SIG-M5 (cell line): Measurements from ENCODE around the gene MSTO1.
"Not testable (repeated sequence)": the region's sequence is repeated elsewhere in the genome, so short reads cannot be mapped to it uniquely, and the experiment has no call there.

ENCODE experiments used
- DNase-seq: peaks from one replicate; lab custom pipeline; 2025; lab: John Stamatoyannopoulos, UW

MSTO1 gene

DNA sequence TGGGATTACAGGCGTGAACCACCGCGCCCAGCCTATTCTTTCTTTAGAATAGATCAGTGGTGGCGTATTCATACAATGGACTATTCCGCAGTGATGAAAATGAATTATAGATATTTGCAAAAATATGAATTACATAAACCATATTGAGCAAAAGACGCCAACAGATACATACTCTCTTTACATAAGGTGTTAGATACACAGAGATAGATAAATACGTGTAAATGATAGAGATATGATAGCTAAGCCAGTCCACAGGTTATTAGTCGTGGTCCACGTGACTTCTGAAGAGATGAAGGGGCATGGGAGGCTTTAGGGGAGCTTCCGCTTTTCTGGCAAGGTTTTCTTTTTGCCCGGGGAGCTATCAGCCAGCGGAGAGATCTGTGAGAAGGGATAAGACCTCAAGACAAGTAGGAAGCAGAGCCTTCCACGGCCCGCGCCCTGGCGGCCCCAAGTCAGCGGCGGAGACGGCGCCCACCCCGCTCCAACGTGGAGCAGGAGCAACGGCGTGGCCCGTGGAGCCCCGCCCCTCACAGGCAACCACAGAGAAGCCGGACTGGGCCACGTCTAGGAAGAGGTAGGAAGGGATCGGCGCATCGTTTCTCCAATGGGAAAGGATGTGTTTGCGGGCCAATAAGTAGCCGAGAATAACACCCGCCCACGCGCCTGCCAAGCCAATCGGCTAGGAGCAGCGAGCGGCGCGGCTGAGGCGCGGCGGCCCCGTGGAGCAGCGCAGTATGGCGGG is at the start of gene MSTO1:
MSTO1 (plus strand) TSS at position 704 of the 742 bp plus-strand sequence; CDS start at position 735, 31 bp downstream.
- peak; percentile 99 for DNase-seq

DNA sequence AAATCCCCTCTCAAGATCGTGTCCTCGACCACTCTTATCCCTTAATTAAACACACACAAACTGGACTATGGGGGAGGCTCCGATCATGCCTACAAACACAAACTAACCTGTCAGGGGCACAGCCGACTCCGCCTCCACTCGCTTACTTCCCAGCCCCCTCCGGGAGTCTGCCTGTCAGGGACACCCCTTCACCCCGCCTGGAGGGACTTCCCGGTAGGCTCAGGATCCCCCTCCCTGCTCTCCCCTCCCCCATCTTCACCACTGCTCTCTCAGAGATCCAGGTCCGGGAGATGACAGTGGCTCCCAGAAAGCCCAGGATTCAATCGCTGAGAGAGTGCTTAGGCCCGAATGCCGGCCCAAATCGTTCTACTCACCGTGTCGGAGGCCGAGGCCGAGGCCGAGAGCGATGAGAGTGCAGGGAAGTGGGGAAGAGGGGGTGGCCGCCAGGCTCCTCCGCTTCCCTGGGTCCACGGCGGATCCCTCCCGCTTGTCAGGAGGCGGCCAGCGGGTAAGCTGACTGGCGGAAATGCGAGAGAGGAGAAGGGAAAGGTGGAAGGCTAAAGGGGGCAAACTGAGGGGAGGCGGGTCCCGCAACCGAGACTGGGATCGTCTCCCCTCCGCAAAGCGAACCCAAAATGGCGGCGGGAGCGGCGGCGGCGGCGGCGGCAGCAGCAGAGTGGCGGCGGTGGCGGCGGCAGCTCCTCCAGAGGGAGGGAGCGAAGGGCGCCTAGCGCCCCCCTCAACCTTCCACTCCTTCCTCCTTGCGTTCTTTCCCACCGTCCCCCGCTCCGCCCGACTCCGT is 48.0 kb upstream of the MSTO1 start:
- DNase-seq = not testable (repeated sequence)

DNA sequence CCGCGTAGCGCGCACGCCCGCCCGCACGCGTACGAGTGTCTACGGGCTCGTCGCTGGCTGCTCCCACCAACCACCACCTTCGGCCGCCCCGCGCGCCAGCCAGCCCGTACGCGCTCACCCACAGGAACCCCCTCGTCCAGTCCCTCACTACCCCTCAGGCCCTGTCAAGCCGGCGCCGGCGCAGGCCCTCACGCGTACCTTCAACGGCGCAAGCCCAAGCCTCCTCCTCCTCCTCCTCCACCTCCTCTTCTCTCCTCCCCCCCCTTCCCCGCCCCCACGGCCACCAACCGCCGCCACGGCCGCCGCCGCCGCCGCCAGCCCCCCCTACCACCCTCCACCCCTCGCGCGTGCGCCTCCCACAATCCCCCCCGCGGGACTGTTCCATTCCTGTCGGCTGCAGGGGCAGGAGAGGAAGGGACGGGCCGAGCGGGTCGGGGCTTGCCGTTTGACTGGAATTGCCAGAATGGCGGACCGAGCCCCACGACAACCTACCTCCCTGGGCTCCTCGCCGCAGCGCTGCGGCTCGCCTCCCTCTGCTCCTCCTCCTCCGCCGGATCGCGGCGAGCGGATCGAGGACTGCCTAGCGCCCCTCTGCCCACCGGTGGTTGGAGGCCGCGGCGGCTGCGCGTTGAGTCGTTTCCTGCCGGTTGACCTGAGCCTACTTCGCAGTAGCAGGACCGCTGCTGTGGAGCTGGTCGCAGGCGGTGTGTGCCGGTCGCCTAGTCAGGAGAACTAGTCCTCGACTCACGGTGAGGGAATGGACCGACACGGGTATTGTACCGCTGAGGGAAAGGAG is 47.2 kb upstream of the MSTO1 start, which contains the start of gene ASH1L:
ASH1L (minus strand) TSS at position 223 of the 796 bp plus-strand sequence. CDS start 41,284 bp downstream, outside the sequence.
- DNase-seq = peak; percentile 69

DNA sequence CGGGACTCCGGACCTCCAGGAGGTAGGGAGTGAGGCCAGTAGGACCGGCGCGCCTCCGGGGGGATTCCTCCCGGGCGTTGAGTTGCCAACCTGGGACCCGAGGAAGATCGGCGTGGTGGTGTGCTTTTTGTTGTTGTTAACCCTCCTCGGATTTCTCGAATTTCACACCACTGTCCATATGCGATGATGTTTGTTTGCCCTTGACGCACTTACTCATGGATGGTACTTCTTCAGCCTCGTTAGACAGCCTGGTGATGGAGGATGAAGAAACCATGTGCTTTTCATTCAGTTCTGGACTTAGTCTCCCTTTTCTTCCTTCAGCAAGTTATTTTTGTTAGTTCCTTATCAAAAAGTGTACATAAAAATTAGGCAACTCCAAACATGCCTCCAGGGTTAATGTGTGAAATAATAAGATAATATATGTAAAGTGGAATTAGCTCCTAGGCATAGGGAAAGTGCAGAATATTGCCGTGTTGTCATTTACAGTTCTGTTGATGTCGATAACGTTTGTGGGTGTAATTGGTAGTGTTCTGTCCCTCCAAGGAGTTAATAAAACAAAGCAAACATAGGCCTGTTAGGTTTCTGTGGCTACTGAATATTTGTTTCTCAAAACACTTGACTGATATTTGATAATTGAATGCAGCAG is 46.5 kb upstream of the MSTO1 start:
- not testable (repeated sequence) for DNase-seq

DNA sequence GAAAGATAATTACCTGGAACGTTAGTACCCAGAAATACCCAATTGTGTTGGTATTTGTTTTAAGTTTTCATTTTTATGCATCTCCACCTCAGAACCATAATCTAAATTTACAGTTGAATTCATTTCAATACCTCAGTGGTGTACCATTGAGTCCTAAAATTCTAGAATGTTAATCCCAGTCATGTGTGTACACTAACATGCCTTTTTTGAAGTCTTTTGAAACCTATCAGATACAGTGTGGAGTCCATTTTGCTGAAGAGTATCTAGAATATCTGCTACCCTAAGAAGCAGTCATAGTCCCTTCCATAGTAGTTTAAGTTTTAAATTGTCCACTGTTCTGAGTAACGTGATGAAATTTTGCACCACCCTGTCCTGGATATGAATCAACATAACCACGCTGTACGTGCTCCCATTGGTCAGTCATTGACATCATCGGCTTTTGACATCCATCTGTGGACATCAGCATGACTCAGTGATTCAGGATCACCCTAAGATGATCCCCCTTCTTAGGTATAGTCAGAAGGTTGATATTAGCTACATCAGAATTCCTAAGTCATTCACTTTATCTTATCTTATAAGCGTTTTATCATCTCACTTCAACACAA is 39.9 kb upstream of the MSTO1 start:
- DNase-seq = no peak

DNA sequence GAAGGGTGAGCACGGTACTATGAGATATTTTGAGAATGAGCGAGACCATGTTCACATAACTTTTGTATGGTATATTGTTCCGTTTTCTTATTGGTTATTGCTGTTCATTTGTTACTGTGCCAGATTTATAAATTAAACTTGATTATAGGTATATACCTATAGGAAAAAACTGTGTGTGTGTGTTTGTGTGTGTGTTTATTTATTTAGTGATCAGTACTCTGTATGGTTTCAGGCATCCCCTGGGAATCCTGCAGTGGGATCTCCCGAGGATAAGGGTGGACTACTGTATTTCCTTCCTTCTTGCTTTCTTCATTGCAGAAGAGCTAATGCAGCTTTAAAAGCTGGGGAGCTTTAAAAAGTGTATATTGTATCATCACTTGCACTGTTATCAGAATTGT is 39.4 kb upstream of the MSTO1 start:
- DNase-seq = no peak

DNA sequence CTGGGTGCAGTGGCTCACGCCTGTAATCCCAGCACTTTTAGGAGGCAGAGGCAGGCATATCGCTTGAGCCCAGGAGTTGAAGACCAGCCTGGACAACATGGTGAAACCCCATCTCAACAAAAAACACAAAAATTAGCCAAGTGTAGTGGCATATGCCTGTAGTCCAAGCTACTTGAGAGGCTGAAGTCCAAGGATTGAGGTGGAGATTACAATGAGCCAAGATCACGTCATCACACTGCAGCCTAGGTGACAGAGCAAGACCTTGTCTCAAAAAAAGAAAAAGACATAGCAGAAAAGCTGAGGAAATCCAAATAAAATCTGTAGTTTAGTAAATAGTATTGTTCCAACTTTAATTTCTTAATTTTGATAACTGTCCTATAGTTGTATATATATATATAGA is 35.9 kb upstream of the MSTO1 start:
- DNase-seq = no peak

DNA sequence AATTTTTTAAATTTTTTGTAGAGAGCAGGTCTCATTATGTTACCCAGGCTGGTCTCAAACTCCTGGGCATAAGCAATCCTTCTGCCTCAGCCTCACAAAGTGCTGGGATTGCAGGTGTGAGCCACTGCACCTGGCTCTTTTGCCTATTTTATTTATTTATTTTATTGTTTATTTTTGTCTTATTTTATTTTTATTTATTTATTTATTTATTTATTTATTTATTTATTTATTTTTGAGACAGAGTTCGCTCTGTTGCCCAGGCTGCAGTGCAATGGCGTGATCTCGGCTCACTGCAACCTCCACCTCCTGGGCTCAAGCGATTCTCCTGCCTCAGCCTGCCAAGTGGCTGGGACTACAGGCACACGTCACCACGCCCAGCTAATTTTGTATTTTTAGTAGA is 34.4 kb upstream of the MSTO1 start:
- not testable (repeated sequence) for DNase-seq

DNA sequence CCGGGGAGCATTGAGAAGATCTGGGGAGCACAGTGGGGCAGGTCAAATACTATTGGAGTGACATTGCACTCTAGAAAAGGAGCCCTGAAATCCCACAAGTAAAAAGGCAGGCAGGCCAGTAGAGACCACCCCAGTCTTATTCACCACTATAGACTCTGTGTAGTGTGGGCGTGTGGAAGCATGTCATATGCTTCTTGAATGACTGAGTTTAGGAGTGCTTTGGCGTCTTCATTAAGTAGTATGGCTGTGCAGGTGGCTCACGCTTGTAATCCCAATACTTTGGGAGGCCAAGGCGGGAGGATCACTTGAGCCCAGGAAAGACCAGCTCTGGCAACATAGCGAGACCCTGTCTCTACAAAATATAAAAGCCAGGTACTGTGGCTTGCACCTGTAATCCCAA is 26.2 kb upstream of the MSTO1 start:
- not testable (repeated sequence) for DNase-seq

DNA sequence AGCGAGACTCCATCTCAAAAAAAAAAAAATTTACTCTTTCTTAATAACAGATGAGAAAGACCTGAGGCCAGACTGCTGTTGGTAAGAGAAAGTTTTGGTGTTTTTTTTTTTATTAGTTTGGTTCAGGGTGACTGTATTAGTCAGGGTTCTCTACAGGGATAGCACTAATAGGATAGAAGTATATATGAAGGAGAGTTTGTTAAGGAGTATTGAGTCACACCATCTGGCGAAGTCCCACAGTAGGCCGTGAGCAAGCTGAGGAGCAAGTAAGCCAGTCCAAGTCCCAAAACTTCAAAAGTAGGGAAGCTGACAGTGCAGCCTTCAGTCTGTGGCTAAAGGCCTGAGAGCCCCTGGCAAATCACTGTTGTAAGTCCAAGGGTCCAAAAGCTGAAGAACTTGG is 20.7 kb upstream of the MSTO1 start:
- DNase-seq = not testable (repeated sequence)

DNA sequence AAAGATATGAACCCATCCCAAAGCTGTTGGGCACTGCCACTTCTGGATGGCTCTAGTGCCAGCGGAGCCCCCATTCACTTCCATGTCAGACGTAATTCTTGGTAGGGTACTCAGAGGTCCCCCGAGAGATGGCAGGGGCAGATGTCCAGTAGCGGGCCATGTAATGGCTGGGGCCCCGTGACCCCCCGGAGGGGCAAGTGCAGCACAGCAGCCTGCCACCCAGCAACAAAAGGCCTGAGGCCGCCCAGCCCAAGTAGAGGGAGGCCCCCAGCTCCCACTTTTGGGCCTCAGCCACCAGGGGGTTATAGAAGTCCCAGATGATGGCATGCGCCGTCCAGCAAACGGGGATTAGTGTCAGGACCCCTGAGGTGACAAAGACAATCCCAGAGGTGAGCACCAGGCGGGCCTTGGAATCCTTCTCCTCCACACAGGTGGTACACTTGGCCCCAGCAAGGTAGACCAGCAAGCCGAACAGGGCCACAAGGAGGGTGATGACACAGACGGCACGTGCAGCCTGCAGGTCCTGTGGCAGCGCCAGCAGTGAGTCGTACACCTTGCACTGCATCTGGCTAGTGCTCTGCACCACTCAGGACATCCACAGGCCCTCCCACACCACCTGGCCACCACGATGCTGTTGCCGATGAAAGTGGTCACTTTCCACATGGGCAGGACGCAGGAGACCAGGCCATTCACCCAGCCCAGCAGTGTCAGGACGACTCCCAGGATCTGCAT is 19.3 kb upstream of the MSTO1 start:
- DNase-seq = not testable (repeated sequence)

DNA sequence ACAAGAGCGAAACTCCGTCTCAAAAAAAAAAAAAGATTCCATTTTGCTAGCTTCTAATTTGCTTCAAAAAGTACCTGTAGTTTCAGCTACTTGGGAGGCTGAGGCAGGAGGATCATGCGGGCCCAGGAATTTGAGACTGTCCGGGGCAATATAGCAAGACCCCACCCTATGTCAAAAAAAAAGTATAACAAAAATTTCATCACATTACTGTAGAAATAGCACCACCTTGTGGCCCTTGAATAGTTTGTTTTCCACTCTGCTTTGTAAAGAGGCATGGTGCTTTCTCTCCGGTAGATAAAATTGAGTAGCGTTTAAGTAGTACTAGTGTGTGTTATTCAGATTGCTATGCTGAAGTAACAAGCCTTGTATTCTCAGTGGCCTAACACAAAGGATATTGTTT is 18.2 kb upstream of the MSTO1 start:
- no peak for DNase-seq

DNA sequence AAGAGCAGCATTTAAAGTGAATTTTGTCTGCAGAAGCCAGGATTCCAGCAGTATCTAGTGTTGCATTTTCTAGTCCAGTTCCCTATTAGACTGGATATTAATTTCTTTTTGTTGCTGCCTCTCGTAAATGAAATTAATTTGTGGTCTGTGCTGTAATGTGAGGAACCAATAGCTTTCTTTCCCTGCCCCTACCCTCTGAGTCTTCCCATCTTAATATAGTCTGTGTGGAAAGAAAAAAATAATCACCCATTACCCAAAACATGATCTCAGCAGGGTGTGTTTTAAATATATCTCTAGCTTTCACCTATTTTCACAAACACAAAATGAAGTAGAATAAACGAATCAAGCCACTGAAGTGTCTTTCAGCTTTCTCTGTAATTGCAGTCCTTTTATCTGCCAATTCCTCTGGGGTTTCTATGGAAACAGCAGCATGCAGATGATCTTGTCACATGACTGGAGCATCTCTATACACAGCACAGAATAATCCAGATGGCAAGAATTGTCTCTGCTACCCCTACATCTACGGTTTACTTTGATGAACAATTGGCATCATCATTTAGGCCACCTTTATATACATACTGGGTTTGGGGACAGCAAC is 14.0 kb upstream of the MSTO1 start:
- DNase-seq = not testable (repeated sequence)

DNA sequence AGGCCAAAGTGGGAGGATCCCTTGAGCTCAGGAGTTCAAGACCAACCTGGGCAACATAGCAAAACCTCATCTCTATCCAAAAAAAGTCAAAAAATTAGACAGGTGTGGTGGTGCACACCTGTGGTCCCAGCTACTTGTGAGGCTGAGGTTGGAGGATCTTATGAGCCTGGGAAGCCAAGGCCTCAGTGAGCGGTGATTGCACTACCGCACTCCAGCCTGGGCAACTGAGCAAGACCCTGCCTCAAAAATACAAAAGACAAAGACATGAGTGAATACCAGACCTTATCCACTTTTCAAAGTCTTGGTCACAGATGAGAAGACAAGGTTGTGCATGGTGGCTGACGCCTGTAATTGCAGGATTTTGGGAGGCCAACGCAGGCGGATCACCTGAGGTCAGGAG is 13.2 kb upstream of the MSTO1 start:
- DNase-seq = no peak

DNA sequence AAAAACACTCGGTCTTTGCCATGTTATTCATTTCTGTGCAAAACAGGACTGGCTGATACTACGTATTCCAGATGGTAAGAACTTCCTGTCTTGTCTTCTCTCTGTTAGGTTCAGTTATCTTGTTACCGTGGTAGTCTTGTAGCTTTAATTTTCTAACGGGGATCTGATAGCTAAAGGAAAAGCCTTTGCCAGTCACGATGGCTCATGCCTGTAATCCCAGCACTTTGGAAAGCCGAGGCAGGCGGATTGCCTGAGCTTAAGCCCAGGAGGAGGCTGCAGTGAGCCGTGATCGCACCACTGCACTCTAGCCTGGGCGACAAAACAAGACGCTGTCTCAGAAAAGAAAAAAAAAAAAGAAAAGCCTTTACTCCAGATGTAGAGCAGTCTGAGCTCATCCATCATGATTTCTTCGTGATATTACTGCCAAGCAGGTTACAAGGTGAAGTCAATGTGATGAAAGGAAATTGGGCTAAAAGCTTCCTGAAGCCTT is 11.1 kb upstream of the MSTO1 start:
- no peak for DNase-seq

DNA sequence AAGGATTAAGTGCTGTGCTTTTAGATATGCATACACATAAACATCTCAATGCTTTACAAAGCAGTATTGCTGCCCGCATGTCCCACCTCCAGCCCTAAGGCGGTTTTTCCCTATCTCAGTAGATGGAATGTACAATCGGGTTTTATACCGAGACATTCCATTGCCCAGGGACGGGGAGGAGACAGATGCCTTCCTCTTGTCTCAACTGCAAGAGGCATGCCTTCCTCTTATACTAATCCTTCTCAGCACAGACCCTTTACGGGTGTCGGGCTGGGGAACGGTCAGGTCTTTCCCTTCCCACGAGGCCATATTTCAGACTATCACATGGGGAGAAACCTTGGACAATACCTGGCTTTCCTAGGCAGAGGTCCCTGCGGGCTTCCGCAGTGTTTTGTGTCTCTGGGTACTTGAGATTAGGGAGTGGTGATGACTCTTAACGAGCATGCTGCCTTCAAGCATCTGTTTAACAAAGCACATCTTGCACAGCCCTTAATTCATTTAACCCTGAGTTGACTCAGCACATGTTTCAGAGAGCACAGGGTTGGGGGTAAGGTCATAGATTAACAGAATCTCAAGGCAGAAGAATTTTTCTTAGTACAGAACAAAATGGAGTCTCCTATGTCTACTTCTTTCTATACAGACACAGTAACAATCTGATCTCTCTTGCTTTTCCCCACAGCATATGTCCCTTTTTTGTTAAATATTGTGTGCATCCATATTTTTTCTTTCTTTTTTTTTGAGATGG is 10.0 kb upstream of the MSTO1 start:
- not testable (repeated sequence) for DNase-seq

DNA sequence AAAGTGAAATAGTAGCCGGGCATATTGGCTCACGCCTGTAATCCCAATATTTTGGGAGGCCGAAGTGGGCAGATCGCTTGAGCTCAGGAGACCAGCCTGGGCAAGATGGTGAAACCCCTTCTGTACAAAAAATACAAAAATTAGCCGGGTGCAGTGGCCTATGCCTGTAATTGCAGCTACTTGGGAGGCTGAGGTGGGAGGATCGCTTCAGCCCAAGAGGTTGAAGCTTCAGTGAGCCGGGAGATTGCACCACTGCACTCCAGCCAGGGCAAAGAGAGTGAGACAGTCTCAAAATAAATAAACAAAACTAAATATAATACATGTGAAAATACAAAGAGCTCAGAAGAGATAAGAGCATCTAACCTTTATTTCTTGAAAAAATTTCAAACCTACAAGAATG is 2.3 kb upstream of the MSTO1 start:
- DNase-seq = no peak

DNA sequence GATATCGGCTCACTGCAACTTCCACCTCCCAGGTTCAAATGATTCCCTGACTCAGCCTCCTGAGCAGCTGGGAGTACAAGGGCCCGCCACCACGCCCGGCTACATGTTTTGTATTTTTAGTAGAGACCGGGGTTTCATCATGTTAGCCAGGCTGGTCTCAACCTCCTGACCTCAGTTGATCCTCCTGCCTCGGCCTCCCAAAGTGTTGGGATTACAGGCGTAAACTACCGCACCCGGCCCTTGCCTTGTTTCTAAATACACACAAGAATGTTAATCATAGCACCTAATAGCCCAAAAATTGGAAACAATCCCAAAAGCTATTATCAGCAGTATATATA is 1.2 kb upstream of the MSTO1 start:
- no peak for DNase-seq

DNA sequence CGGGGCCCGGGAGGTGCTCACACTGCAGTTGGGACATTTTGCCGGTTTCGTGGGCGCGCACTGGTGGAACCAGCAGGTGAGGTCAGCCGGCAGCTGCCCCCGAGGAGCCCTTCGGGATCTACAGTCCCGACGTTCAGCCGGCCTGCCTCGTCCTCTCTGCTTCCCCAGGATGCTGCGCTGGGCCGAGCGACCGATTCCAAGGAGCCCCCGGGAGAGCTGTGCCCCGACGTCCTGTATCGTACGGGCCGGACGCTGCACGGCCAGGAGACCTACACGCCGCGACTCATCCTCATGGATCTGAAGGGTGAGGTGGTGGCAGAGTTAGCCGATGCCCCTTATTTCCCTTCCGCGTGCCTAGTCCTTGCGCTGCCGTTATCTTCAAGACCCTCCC is 234 bp downstream of the MSTO1 start:
- DNase-seq = not testable (repeated sequence)

DNA sequence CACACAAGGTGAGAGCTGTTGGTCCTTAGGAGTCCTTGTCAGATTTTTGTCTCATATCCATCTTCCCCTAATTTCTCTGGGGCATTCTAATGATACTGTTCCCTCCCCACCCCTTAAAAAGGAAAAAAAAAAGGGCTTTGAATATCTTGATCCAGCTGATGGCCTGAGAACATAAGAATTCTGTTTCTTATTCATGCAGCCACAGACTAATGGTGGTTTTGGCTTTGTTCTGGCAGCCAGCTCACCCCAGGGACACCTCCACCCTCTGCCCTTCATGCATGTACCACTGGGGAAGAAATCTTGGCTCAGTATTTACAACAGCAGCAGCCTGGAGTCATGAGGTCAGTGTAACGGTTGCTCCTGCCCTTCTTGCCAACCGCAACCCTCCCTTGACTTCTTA is 3.2 kb downstream of the MSTO1 start:
- not testable (repeated sequence) for DNase-seq
